Stimulated activated CD4-positive, alpha-beta T cell treated with anti-CD3 and anti-CD28 coated beads, Interleukin-15, amount 100 ng/mL, for 24 hours (primary cell): ENCODE results near the gene ZFPM1.

Source experiments
- DNase-seq: peaks from one replicate; pipeline ENCODE4 v3.0.0-alpha.2; 2020

Gene ZFPM1

DNA sequence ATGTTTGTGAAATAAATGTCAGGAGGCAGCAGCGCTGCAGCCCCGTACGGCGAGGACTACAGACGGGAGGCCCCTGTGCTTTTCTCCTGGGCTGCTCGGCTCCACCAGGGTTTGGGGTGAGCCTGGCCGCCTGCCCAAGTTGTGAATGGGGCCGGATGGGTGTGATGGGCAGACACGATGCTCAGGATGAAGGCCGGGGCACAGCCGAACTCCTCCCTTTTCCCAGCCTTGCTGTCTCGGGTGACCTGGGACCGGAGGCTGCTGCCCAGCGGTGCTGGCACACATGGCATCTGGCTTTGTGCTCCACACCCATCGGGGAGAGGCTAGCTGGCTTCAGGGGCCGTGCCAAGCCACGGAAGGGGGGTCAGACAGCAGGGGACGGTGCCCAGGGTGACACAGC, 34.2 kb upstream of the ZFPM1 start:
- no peak for DNase-seq

DNA sequence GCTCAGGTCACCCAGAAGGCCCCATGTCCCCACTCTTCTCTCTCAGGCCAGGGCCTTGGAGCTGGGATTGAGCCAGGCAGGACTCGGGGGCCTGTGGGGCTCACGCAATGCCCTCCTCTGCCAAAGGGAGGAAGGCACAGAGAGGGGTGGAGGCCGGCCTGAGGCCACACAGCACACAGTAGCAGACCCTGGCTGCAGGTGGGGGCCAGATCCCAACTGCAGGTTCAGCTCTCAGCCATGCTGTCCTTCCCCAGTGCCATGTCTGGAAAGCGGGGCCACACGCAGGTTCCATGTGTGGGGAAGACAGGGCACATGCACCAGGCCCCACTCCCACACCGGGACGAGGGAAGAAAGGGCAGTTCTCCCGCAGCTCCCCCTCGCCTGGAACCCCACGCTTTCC, 33.3 kb upstream of the ZFPM1 start:
- DNase-seq = no peak

DNA sequence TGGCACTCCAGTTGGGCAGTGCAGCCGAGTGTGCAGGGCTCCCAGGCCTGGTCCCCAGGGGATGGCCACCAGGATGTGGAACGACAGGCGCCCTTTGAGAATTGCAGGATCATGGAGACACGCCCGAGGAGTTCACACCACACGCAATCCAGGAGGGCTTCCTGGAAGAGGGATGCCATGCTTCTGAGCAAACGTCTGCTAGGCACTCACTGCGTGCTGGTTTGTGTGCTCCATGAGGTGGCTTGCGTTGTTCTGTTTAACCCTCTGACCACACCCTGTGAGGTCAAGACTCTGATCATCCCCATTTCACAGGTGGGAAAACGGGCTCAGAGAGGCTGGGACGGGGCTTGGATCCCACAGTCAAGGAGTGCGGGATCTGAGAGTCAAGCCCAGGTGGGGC, 32.6 kb upstream of the ZFPM1 start:
- no peak for DNase-seq

DNA sequence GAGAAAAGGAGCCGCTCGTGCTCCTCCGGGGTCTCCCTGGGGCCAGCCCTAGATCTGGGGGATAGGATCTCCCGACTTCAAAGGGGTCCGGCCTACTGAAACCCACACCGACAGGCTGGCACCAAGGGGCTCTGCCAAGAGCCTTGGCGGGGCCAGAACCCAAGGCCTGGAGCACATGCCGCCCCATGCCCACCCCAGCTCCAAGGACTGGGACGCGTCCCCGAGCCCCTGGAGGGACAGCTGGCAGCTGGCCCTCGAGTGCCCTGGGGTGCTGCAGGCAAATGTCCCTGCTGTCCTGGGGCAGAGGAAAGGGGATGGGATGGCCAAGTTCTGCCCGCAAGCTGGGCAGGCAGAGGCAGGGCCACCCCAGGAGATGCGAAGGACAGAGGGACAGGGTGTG, 31.8 kb upstream of the ZFPM1 start:
- no peak for DNase-seq

DNA sequence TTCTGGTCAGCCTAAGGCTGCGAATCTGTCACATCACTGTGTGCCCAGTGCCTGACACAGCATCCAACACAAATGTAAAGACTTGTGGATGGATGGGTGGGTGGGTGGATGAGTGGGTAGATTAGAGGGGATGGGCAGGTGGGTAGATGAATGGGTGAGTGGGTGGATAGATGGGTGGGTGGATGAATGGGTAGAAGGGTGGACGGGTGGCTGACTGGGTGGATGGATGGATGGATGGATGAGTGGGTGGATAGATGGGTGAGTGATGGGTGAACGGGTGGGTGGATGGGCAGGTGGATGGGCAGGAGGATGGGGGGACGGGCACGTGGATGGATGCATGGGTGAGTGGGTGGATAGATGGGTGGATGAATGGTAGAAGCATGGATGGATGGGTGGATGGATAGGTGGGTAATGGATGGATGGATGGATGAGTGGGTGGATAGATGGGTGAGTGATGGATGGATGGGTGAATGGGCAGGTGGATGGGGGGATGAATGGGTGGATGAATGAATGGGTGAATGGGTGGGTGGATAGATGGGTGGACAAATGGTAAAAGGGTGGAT, 31.1 kb upstream of the ZFPM1 start:
- DNase-seq = no peak

DNA sequence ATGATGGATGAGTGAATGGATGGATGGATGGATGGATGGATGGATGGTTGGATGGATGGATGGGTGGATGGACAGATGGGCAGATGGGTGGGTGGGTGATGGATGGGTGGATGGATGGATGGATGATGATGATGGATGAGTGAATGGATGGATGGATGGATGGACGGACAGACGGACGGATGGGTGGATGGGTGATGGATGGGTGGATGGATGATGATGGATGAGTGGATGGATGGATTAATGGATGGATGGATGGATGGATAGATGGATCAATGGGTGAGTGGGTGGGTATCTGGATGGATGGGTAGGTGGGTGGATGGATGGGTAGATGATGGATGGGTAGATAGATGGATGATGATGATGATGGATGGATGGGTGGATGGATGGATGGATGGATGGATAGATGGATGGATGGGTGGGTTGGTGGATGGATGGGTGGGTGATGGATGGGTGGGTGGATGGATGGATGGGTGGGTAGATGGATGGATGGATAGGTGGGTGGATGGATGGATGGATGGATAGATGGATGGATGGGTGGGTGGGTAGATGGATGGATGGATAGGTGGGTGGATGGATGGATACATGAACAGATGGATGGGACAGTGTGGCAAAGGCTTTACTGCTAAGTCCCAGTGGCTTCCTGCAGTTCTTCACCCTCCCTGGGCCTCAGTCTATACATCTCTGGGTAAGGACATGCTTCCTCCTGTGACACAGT, 30.2 kb upstream of the ZFPM1 start:
- no peak for DNase-seq

DNA sequence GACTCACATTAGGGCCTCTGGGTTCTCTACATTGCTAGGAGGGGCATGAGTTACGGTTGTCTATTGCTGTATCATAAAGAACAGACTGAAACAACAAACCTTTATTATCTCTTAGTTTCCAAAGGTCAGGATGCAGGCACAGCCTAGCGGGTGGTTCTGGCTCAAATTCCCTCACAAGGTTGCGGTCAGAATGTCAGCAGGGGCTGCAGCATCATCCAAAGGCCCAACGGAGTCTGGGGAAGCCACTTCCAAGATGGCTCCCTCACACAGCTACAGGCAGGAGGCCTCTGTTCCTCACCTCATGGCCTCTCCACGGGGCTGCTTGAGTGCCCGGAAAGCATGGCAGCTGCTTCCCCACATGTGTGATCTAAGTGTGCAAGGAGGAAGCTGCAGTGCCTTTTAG, 29.6 kb upstream of the ZFPM1 start:
- DNase-seq = no peak

DNA sequence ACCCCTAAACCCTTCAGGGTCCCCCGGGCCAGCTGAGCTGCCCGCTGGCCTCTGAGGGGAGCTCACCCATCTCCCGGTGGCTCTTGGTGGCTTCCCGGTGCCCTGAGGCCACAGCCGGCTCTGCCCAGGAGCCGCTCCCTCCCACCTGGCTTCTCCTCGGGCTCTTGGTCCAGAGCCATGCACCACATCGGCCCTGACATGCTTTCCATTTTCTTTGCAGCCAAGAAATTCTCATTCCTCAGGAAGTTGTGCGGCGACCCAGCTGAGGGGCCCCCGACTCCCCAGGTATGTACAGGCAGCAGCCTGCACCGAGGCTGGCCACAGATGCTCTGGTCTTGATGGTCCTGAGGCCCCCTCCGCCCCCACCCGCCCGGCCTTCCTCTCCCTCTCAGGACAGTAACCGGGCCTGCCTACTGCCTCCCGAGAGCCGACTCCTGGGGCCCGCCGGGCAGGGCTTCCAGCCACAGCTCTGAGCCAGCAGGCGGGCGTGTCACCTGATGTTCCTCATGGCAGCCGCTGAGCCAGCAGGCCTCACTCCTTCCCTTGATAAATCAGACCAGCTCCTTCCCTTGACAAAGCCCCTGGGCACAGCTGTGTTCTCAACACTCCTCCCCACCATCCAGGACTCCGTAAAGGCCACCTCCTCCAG, 28.4 kb upstream of the ZFPM1 start:
- DNase-seq = no peak

DNA sequence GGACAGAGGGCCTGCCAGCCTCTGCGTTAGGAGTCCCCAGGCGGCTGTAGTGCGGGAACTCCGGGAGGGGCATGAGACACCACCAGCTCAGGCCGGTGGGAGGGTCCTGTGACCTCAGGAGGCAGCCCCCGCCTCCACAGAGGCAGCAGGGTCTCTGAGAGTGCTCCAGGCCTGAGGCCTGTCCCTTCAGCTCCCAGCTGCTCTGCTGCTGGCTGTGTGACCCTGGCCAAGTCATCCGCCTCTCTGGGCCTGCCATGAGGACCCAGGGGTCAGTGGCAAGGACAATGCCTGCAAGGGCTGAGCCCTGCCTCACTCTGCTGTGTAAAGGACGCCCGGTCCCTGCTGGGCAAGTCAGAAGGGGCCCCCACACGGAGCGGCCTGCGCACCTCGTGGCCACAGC, 27.1 kb upstream of the ZFPM1 start:
- no peak for DNase-seq

DNA sequence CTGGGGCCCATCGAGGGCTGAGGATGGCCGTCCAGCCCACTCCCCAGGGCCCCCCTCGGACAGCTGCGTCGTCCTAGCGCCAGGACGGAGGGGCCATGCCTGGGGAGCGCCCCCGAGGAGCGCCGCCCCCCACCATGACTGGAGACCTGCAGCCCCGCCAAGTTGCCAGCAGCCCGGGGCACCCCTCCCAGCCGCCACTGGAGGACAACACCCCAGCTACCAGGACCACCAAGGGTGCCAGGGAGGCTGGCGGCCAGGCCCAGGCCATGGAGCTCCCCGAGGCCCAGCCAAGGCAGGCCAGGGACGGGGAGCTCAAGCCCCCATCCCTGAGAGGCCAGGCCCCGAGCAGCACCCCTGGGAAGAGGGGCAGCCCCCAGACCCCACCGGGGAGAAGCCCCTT, 25.7 kb upstream of the ZFPM1 start:
- DNase-seq = no peak

DNA sequence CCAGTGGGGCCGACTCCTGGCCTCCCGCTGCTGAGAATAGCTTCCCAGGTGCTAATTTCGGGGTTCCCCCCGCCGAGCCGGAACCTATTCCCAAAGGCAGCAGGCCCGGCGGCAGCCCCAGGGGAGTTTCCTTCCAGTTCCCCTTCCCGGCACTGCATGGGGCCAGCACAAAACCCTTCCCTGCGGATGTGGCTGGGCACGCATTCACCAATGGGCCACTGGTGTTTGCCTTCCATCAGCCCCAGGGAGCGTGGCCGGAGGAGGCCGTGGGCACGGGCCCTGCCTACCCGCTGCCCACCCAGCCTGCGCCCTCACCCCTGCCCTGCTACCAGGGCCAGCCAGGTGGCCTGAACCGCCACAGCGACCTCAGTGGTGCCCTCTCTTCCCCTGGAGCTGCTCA, 24.9 kb upstream of the ZFPM1 start:
- DNase-seq = no peak

DNA sequence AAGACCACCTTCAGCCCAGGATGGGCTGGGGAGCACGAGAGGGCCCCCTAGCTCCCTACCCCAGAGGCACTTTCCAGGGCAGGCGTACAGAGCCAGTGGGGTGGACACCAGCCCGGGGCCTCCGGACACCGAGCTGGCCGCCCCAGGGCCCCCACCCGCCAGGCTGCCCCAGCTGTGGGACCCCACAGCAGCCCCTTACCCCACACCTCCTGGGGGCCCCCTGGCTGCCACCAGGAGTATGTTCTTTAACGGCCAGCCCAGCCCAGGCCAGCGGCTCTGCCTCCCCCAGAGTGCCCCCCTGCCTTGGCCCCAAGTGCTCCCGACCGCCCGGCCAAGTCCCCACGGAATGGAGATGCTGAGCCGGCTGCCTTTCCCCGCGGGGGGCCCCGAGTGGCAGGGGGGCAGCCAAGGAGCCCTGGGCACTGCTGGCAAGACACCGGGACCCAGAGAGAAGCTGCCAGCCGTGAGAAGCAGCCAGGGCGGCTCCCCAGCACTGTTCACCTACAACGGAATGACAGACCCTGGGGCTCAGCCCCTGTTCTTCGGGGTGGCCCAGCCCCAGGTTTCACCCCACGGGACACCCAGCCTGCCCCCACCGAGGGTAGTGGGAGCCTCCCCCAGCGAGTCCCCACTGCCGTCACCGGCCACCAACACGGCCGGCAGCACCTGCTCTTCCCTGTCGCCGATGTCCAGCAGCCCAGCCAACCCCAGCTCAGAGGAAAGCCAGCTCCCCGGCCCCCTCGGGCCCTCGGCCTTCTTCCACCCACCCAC, 24.3 kb upstream of the ZFPM1 start:
- no peak for DNase-seq

DNA sequence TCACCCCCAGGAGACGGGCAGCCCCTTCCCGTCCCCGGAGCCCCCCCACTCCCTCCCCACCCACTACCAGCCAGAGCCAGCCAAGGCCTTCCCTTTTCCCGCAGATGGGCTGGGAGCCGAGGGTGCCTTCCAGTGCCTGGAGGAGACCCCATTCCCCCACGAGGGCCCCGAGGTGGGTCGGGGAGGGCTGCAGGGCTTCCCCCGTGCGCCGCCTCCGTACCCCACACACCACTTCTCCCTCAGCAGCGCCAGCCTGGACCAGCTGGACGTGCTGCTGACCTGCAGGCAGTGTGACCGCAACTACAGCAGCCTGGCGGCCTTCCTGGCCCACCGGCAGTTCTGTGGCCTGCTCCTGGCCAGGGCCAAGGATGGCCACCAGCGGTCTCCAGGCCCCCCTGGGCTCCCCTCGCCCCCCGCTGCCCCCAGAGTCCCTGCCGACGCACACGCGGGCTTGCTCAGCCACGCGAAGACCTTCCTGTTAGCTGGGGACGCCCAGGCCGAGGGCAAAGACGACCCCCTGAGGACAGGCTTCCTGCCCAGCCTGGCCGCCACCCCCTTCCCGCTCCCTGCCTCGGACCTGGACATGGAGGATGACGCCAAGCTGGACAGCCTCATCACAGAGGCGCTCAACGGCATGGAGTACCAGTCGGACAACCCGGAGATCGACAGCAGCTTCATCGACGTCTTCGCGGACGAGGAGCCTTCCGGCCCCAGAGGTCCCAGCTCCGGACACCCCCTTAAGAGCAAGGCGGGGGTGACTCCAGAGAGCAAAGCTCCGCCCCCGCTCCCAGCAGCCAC, 23.5 kb upstream of the ZFPM1 start:
- no peak for DNase-seq

DNA sequence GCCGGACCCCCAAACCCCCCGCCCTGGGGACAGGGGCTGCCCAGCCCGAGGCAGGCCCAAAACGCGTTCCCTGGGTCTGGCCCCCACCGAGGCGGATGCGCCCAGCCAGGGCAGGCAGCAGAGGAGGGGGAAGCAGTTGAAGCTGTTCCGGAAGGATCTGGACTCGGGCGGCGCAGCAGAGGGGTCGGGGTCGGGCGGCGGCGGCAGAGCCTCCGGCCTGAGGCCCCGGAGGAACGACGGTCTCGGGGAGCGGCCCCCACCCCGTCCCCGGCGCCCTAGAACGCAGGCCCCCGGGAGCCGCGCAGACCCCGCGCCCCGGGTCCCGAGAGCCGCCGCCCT, 22.9 kb upstream of the ZFPM1 start:
- DNase-seq = peak; percentile 42

DNA sequence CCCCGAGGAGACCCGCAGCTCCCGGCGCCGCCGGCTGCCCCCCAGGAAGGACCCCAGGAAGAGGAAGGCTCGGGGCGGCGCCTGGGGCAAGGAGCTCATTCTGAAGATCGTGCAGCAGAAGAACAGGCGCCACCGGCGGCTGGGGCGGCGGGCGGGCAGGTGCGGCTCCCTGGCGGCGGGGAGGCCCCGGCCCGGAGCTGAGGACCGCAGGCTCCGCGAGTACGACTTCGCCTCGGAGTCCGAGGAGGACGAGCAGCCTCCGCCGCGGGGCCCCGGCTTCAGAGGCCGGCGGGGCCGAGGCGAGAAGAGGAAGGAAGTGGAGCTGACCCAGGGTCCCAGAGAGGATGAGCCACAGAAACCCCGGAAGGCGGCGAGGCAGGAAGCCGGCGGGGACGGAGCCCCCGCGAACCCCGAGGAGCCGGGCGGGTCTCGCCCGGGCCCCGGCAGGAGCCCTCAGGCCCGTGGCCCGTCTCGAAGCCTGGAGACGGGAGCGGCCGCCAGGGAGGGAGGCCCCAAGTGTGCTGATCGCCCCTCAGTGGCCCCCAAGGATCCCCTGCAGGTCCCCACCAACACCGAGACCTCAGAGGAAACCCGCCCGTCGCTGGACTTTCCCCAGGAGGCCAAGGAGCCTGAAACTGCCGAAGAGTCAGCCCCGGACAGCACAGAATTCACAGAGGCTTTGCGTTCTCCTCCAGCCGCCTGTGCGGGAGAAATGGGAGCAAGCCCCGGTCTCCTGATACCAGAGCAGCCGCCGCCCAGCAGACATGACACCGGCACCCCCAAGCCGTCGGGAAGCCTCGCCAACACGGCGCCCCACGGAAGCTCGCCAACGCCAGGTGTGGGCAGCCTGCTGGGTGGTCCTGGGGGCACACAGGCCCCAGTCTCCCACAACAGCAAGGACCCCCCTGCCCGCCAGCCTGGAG, 22.3 kb upstream of the ZFPM1 start:
- DNase-seq = peak; percentile 59

DNA sequence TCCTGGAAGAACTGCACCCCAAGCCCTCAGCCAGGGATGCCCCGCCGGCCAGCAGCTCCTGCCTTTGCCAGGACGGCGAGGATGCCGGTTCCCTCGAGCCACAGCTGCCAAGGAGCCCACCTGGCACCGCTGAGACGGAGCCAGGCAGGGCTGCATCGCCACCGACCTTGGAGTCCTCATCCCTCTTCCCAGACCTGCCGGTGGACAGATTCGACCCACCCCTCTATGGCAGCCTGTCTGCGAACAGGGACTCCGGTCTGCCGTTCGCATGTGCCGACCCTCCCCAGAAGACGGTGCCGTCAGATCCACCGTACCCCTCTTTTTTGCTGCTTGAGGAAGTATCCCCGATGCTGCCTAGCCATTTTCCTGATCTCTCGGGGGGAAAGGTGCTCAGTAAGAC, 21.4 kb upstream of the ZFPM1 start:
- DNase-seq = no peak

DNA sequence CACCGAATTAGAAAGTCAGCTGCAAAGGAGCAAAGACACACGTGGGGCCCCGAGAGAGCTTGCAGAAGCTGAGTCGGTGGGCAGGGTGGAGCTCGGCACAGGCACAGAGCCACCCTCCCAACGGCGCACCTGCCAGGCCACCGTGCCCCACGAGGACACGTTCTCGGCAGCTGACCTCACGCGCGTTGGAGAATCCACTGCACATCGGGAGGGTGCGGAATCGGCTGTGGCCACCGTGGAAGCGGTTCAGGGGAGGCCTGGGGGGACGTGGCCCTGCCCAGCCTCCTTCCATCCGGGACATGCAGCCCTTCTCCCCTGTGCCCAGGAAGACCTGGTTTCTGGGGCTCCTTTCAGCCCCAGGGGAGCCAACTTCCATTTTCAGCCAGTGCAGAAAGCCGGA, 20.9 kb upstream of the ZFPM1 start:
- no peak for DNase-seq

DNA sequence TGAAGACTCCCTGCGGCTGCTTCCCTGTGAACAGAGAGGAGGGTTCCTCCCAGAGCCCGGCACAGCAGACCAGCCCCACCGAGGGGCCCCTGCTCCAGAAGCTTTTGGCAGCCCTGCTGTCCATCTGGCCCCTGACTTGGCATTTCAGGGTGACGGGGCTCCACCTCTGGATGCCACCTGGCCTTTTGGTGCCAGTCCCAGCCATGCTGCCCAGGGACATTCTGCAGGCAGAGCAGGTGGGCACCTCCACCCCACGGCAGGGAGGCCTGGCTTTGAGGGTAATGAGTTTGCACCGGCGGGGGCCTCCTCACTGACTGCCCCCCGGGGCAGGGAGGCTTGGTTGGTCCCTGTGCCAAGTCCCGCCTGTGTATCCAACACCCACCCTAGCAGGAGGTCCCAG, 20.3 kb upstream of the ZFPM1 start:
- no peak for DNase-seq

DNA sequence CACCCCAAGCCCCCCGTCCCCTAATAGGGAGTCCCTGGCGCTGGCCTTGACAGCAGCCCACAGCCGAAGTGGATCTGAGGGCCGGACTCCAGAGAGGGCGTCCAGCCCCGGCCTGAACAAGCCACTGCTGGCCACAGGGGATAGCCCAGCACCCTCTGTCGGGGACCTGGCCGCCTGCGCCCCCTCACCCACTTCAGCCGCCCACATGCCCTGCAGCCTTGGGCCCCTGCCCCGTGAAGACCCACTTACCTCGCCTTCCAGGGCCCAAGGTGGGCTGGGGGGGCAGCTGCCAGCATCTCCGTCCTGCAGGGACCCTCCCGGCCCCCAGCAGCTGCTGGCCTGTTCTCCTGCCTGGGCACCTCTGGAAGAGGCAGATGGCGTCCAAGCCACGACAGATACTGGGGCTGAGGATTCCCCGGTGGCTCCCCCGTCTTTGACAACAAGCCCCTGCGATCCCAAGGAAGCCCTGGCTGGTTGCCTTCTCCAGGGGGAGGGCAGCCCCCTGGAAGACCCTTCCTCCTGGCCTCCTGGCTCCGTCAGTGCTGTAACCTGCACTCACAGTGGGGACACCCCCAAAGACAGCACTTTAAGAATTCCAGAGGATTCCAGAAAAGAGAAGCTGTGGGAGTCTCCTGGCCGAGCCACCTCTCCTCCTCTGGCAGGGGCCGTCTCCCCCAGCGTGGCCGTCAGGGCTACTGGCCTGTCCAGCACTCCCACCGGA, 19.3 kb upstream of the ZFPM1 start:
- DNase-seq = no peak

DNA sequence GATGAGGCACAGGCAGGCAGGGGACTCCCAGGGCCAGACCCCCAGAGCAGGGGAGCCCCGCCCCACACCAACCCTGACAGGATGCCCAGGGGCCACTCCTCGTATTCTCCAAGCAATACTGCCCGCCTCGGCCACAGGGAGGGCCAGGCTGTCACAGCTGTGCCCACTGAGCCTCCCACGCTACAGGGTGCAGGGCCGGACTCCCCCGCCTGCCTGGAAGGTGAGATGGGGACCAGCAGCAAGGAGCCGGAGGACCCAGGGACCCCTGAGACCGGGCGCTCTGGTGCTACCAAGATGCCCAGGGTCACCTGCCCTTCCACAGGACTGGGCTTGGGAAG, 18.8 kb upstream of the ZFPM1 start:
- DNase-seq = no peak

DNA sequence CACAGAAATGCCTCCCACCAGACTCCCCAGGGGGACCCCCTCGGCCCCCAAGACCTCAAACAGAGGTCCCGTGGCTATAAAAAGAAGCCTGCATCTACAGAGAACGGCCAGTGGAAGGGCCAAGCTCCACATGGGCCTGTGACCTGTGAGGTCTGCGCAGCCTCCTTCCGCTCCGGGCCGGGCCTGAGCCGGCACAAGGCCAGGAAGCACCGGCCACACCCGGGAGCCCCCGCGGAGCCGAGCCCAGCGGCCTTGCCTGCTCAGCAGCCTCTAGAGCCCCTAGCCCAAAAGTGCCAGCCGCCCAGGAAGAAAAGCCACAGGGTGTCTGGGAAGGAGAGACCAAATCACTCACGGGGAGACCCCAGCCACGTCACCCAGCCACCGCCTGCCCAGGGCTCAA, 18.3 kb upstream of the ZFPM1 start:
- DNase-seq = no peak
